H9 (cell line): ENCODE data around the gene PELO. TPM values are rescaled to one million over a fixed set of nuclear protein-coding genes. Genes with fewer than 3 reads are reported as not detected.

Experiments
- DNase-seq: peaks from one replicate; pipeline ENCODE4 v3.0.0-alpha.2; 2017
- H2AFZ ChIP-seq: one replicate; pipeline ENCODE4 v1.6.1; 2013; ENCODE audit warnings: mild to moderate bottlenecking, low read length, control low read depth, moderate library complexity
- H2AK5ac ChIP-seq: 2 replicates; pipeline ENCODE4 v1.6.1; 2013; ENCODE audit warnings: low read length, control low read depth, mixed read lengths; ENCODE audit not compliant: insufficient read length
- H2BK120ac ChIP-seq: one replicate; pipeline ENCODE4 v1.6.1; 2013; ENCODE audit warnings: low read depth, mild to moderate bottlenecking, low read length, control low read depth, inconsistent platforms; ENCODE audit not compliant: poor library complexity, severe bottlenecking
- H2BK12ac ChIP-seq: 2 replicates; pipeline ENCODE4 v1.6.1; 2013; ENCODE audit warnings: low read length, control low read depth, mixed read lengths, low read depth; ENCODE audit not compliant: insufficient read length
- H2BK15ac ChIP-seq: 2 replicates; pipeline ENCODE4 v1.6.1; 2013; ENCODE audit warnings: low read depth, low read length, control low read depth
- H2BK20ac ChIP-seq: one replicate; pipeline ENCODE4 v1.6.1; 2013; ENCODE audit warnings: low read depth, mild to moderate bottlenecking, low read length, control low read depth, inconsistent platforms; ENCODE audit not compliant: poor library complexity, severe bottlenecking
- H2BK5ac ChIP-seq: 2 replicates; pipeline ENCODE4 v1.6.1; 2013; ENCODE audit warnings: low read length, control low read depth, mixed read lengths; ENCODE audit not compliant: insufficient read length
- H3K14ac ChIP-seq: 2 replicates; pipeline ENCODE4 v1.6.1; 2013; ENCODE audit warnings: low read length, control low read depth; ENCODE audit not compliant: insufficient read depth
- H3K18ac ChIP-seq: 2 replicates; pipeline ENCODE4 v1.6.1; 2013; ENCODE audit warnings: low read depth, mild to moderate bottlenecking, mixed read lengths, low read length, control low read depth; ENCODE audit not compliant: insufficient read length
- H3K23ac ChIP-seq: 2 replicates; pipeline ENCODE4 v1.6.1; 2013; ENCODE audit warnings: low read length, control low read depth, mixed read lengths, low read depth; ENCODE audit not compliant: insufficient read length
- H3K23me2 ChIP-seq: 2 replicates; pipeline ENCODE4 v1.6.1; 2013; ENCODE audit warnings: low read depth, mild to moderate bottlenecking, mixed read lengths, low read length, control low read depth; ENCODE audit not compliant: insufficient read length, poor library complexity, severe bottlenecking
- H3K27ac ChIP-seq: 2 replicates; pipeline ENCODE4 v1.5.1; 2013; ENCODE audit warnings: low read length, control low read depth, mixed read lengths, low read depth; ENCODE audit not compliant: insufficient read length
- H3K27me3 ChIP-seq: 2 replicates; pipeline ENCODE4 v1.6.1; 2013; ENCODE audit warnings: low read length, control low read depth, inconsistent platforms; ENCODE audit not compliant: insufficient read depth
- H3K4ac ChIP-seq: 2 replicates; pipeline ENCODE4 v1.6.1; 2013; ENCODE audit warnings: low read depth, mild to moderate bottlenecking, control low read depth, inconsistent platforms, low read length, moderate library complexity
- H3K4me1 ChIP-seq: 2 replicates; pipeline ENCODE4 v1.6.1; 2013; ENCODE audit warnings: low read length, control low read depth, inconsistent platforms; ENCODE audit not compliant: insufficient read depth
- H3K4me2 ChIP-seq: 2 replicates; pipeline ENCODE4 v1.6.1; 2013; ENCODE audit warnings: low read length, control low read depth, mixed read lengths; ENCODE audit not compliant: insufficient read length, insufficient read depth
- H3K56ac ChIP-seq: 2 replicates; pipeline ENCODE4 v1.6.1; 2013; ENCODE audit warnings: low read depth, mild to moderate bottlenecking, mixed read lengths, low read length, control low read depth; ENCODE audit not compliant: insufficient read length
- H3K79me1 ChIP-seq: 2 replicates; pipeline ENCODE4 v1.6.1; 2013; ENCODE audit warnings: low read depth, mild to moderate bottlenecking, moderate library complexity, low read length, control low read depth, inconsistent platforms; ENCODE audit not compliant: insufficient read depth, poor library complexity, severe bottlenecking
- H3K79me2 ChIP-seq: 2 replicates; pipeline ENCODE4 v1.6.1; 2013; ENCODE audit warnings: low read length, control low read depth, inconsistent platforms; ENCODE audit not compliant: insufficient read depth
- H3K9ac ChIP-seq: 2 replicates; pipeline ENCODE4 v1.6.1; 2013; ENCODE audit warnings: low read length, control low read depth, mixed read lengths; ENCODE audit not compliant: insufficient read length; ENCODE audit errors: extremely low read depth
- H3K9me3 ChIP-seq: one replicate; pipeline ENCODE4 v1.6.1; 2013; ENCODE audit warnings: low read depth, low read length, inconsistent platforms; ENCODE audit not compliant: control insufficient read depth
- H3T11ph ChIP-seq: one replicate; pipeline ENCODE4 v1.6.1; 2013; ENCODE audit warnings: mild to moderate bottlenecking, low read length, control low read depth, inconsistent platforms
- H4K20me1 ChIP-seq: one replicate; pipeline ENCODE4 v1.6.1; 2013; ENCODE audit not compliant: control insufficient read depth, insufficient read length, insufficient read depth
- H4K5ac ChIP-seq: 2 replicates; pipeline ENCODE4 v1.6.1; 2013; ENCODE audit warnings: low read depth, mild to moderate bottlenecking, mixed read lengths, low read length, control low read depth; ENCODE audit not compliant: insufficient read length
- H4K8ac ChIP-seq: replicated peaks from 2 replicates; pipeline ENCODE4 v1.6.1; 2013; ENCODE audit warnings: low read length, control low read depth, mixed read lengths, low read depth; ENCODE audit not compliant: insufficient read length
- H4K91ac ChIP-seq: 2 replicates; pipeline ENCODE4 v1.6.1; 2013; ENCODE audit warnings: low read depth, mild to moderate bottlenecking, moderate library complexity, mixed read lengths, low read length, control low read depth; ENCODE audit not compliant: insufficient read length
- H3K27ac Mint-ChIP-seq, 3 experiments: 2 replicates in 2 of 3; 3 replicates in 1 of 3; pipeline ENCODE4 v1.8.0; 2020 to 2021; ENCODE audit warnings: mixed read lengths in 3 of 3, mild to moderate bottlenecking in 1 of 3, moderate library complexity in 1 of 3
- H3K27me3 Mint-ChIP-seq: 2 replicates; pipeline ENCODE4 v1.8.0; 2021; ENCODE audit warnings: low read depth, mild to moderate bottlenecking, moderate library complexity, mixed read lengths
- H3K36me3 Mint-ChIP-seq, 3 experiments: 2 replicates in 2 of 3; 3 replicates in 1 of 3; pipeline ENCODE4 v1.8.0; 2020 to 2021; ENCODE audit warnings: low read depth in 3 of 3, mixed read lengths in 3 of 3; ENCODE audit not compliant: insufficient read depth in 1 of 3
- H3K4me1 Mint-ChIP-seq, 2 experiments: 2 replicates each; pipeline ENCODE4 v1.8.0; 2020; ENCODE audit warnings: mixed read lengths in 2 of 2
- H3K4me3 Mint-ChIP-seq, 2 experiments: 2 replicates in 1 of 2; 3 replicates in 1 of 2; pipeline ENCODE4 v1.8.0; 2020 to 2021; ENCODE audit warnings: mild to moderate bottlenecking in 2 of 2, mixed read lengths in 2 of 2, moderate library complexity in 1 of 2
- H3K9me3 Mint-ChIP-seq, 2 experiments: 2 replicates in 1 of 2; 3 replicates in 1 of 2; pipeline ENCODE4 v1.8.0; 2020; ENCODE audit warnings: mild to moderate bottlenecking in 2 of 2, mixed read lengths in 2 of 2, moderate library complexity in 1 of 2
- WGBS: extraction: QIAGEN DNeasy Blood & Tissue Kit; methylation state at CpG from one replicate; pipeline ENCODE4 v1.1.7; 2013; ENCODE audit warnings: missing lambda C conversion rate, low lambda C conversion rate, mixed read lengths; ENCODE audit not compliant: insufficient read length; ENCODE audit errors: extremely low coverage; 5-methylcytosine and 5-hydroxymethylcytosine counted together
- total RNA-seq: library from RNA; stranded (reverse); gene quantifications from 2 replicates; pipeline ENCODE4 v1.2.1, GENCODE V29; 2021
- TF ChIP-seq, protein P1 (sequence below): fragments of 200-600 bp; sonication (generic); conservative IDR thresholded peaks from 3 replicates; pipeline ENCODE4 v1.8.0; 2021; ENCODE audit warnings: antibody characterized with exemption, mild to moderate bottlenecking

The PELO gene
- total RNA-seq, 1 experiment from 2014 or later = 20.3 TPM

GRCh38 chr5:52821901-52822300 is 34.2 kb downstream of the PELO start:
- no peak overlapping the region for H3K14ac ChIP-seq
- no peaks in the 10 kb centered on the region for H3K79me2 ChIP-seq
- H3K4me2 ChIP-seq = no peak overlapping the region
- peaks cover under 1 to 2% of the 10 kb centered on the region in 2 experiments; a peak in 1 of 5 replicates for H3K9me3 Mint-ChIP-seq
- H3K23ac ChIP-seq = no peak overlapping the region
- H2BK15ac ChIP-seq = no peak overlapping the region
- H3K4me1 ChIP-seq = no peaks in the 10 kb centered on the region
- no peak overlapping the region for H4K5ac ChIP-seq
- no peak for DNase-seq
- H3K4ac ChIP-seq = no peak overlapping the region
- no peak overlapping the region for H3K27ac ChIP-seq
- H3K9ac ChIP-seq = no peak overlapping the region
- no peaks in the 10 kb centered on the region for H3K23me2 ChIP-seq
- H4K91ac ChIP-seq = no peak overlapping the region
- H2BK12ac ChIP-seq = no peak overlapping the region
- H3K56ac ChIP-seq = no peak overlapping the region
- no peaks in the 10 kb centered on the region for H3K27me3 ChIP-seq
- no peak overlapping the region for H4K8ac ChIP-seq
- no peak overlapping the region for H2AFZ ChIP-seq
- H3K27ac Mint-ChIP-seq = no peak overlapping the region
- H2AK5ac ChIP-seq = no peak overlapping the region
- H3K4me3 Mint-ChIP-seq = no peak overlapping the region
- no peak overlapping the region for H2BK20ac ChIP-seq
- no peaks in the 10 kb centered on the region for H3K9me3 ChIP-seq
- no peaks in the 10 kb centered on the region for H3K79me1 ChIP-seq
- H2BK5ac ChIP-seq = no peak overlapping the region
- TF ChIP-seq, protein P1, sequence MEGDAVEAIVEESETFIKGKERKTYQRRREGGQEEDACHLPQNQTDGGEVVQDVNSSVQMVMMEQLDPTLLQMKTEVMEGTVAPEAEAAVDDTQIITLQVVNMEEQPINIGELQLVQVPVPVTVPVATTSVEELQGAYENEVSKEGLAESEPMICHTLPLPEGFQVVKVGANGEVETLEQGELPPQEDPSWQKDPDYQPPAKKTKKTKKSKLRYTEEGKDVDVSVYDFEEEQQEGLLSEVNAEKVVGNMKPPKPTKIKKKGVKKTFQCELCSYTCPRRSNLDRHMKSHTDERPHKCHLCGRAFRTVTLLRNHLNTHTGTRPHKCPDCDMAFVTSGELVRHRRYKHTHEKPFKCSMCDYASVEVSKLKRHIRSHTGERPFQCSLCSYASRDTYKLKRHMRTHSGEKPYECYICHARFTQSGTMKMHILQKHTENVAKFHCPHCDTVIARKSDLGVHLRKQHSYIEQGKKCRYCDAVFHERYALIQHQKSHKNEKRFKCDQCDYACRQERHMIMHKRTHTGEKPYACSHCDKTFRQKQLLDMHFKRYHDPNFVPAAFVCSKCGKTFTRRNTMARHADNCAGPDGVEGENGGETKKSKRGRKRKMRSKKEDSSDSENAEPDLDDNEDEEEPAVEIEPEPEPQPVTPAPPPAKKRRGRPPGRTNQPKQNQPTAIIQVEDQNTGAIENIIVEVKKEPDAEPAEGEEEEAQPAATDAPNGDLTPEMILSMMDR = no peak
- H3T11ph ChIP-seq = no peak overlapping the region
- no peaks in the 10 kb centered on the region for H3K27me3 Mint-ChIP-seq
- peaks cover 17 to 18% of the 10 kb centered on the region in 2 experiments for H3K4me1 Mint-ChIP-seq
- WGBS = no CpG with 5 or more reads among the region's 1 CpG
- H4K20me1 ChIP-seq = no peaks in the 10 kb centered on the region
- no peak overlapping the region for H3K18ac ChIP-seq
- no peak overlapping the region for H2BK120ac ChIP-seq
- H3K36me3 Mint-ChIP-seq = peaks cover 0 to 1% (median 0%) of the 10 kb centered on the region in 3 experiments; a peak in 3 of 7 replicates
